Trophoblast cell (in vitro differentiated cells and primary cell): ENCODE results near the gene HPDL.
"Not testable (repeated sequence)": the region's sequence is repeated elsewhere in the genome, so short reads cannot be mapped to it uniquely, and the experiment has no call there.

ENCODE experiments used
- DNase-seq, 2 donors: peaks; one replicate each; pipeline ENCODE4 v3.0.0-alpha.2; 2016
- H2AFZ ChIP-seq: 2 replicates; pipeline ENCODE4 v1.6.1; 2013; ENCODE audit warnings: low read length, moderate library complexity, mild to moderate bottlenecking; ENCODE audit not compliant: insufficient read depth, poor library complexity
- H2AK5ac ChIP-seq: 2 replicates; pipeline ENCODE4 v1.6.1; 2013; ENCODE audit warnings: mild to moderate bottlenecking, low read length
- H2BK120ac ChIP-seq: 2 replicates; pipeline ENCODE4 v1.6.1; 2013; ENCODE audit warnings: low read length, mild to moderate bottlenecking, moderate library complexity; ENCODE audit not compliant: insufficient read depth, poor library complexity
- H2BK12ac ChIP-seq: 2 replicates; pipeline ENCODE4 v1.6.1; 2013; ENCODE audit warnings: mild to moderate bottlenecking, low read length, moderate library complexity
- H2BK5ac ChIP-seq: 2 replicates; pipeline ENCODE4 v1.6.1; 2013; ENCODE audit warnings: low read length, low read depth, moderate library complexity, mild to moderate bottlenecking; ENCODE audit not compliant: poor library complexity
- H3K14ac ChIP-seq: 2 replicates; pipeline ENCODE4 v1.6.1; 2013; ENCODE audit warnings: mild to moderate bottlenecking, low read length
- H3K18ac ChIP-seq: 2 replicates; pipeline ENCODE4 v1.6.1; 2013; ENCODE audit warnings: mild to moderate bottlenecking, low read length
- H3K23ac ChIP-seq: 2 replicates; pipeline ENCODE4 v1.6.1; 2013; ENCODE audit warnings: low read length
- H3K27ac ChIP-seq: 2 replicates; pipeline ENCODE4 v1.5.1; 2013; ENCODE audit warnings: low read depth, mild to moderate bottlenecking, inconsistent platforms, low read length, moderate library complexity
- H3K27me3 ChIP-seq: 2 replicates; pipeline ENCODE4 v1.6.1; 2013; ENCODE audit warnings: inconsistent platforms, mild to moderate bottlenecking, low read length, moderate library complexity; ENCODE audit not compliant: insufficient read depth
- H3K36me3 ChIP-seq, 2 experiments: 1 replicate in 1 of 2; 2 replicates in 1 of 2; pipeline ENCODE4 v1.6.1; 2013; ENCODE audit warnings: low read length in 2 of 2, mild to moderate bottlenecking in 2 of 2, moderate library complexity in 1 of 2; ENCODE audit not compliant: insufficient read depth in 2 of 2, control insufficient read depth in 1 of 2
- H3K4ac ChIP-seq: 2 replicates; pipeline ENCODE4 v1.6.1; 2013; ENCODE audit warnings: low read depth, mild to moderate bottlenecking, low read length, moderate library complexity
- H3K4me1 ChIP-seq, 2 experiments: 1 replicate in 1 of 2; 2 replicates in 1 of 2; pipeline ENCODE4 v1.6.1; 2013; ENCODE audit warnings: low read length in 2 of 2, mild to moderate bottlenecking in 2 of 2, moderate library complexity in 1 of 2; ENCODE audit not compliant: insufficient read depth in 2 of 2, control insufficient read depth in 1 of 2
- H3K4me2 ChIP-seq: 2 replicates; pipeline ENCODE4 v1.6.1; 2013; ENCODE audit warnings: inconsistent platforms, mild to moderate bottlenecking, low read length, moderate library complexity
- H3K4me3 ChIP-seq: 2 replicates; pipeline ENCODE4 v1.5.1; 2013; ENCODE audit warnings: mild to moderate bottlenecking, low read depth, low read length, inconsistent platforms
- H3K79me1 ChIP-seq: one replicate; pipeline ENCODE4 v1.6.1; 2013; ENCODE audit warnings: low read length
- H3K79me2 ChIP-seq: 2 replicates; pipeline ENCODE4 v1.6.1; 2013; ENCODE audit warnings: low read length, mild to moderate bottlenecking; ENCODE audit not compliant: control insufficient read depth, insufficient read depth, poor library complexity
- H3K9ac ChIP-seq: 2 replicates; pipeline ENCODE4 v1.6.1; 2013; ENCODE audit warnings: mild to moderate bottlenecking, low read length
- H3K9me3 ChIP-seq: 2 replicates; pipeline ENCODE4 v1.6.1; 2013; ENCODE audit warnings: low read depth, mild to moderate bottlenecking, control low read depth, inconsistent platforms, low read length; ENCODE audit not compliant: insufficient read depth
- H4K12ac ChIP-seq: 2 replicates; pipeline ENCODE4 v1.6.1; 2013; ENCODE audit warnings: low read depth, mild to moderate bottlenecking, low read length, moderate library complexity
- H4K8ac ChIP-seq: 2 replicates; pipeline ENCODE4 v1.6.1; 2013; ENCODE audit warnings: low read depth, mild to moderate bottlenecking, low read length, moderate library complexity
- H4K91ac ChIP-seq: one replicate; pipeline ENCODE4 v1.6.1; 2013; ENCODE audit warnings: low read depth, mild to moderate bottlenecking, low read length, moderate library complexity
- WGBS: extraction: QIAGEN DNeasy Blood & Tissue Kit; methylation state at CpG from one replicate; pipeline ENCODE4 v1.1.7; 2013; ENCODE audit warnings: missing lambda C conversion rate; ENCODE audit not compliant: insufficient read length, insufficient coverage; ENCODE audit errors: extremely low coverage; 5-methylcytosine and 5-hydroxymethylcytosine counted together

Gene HPDL

DNA sequence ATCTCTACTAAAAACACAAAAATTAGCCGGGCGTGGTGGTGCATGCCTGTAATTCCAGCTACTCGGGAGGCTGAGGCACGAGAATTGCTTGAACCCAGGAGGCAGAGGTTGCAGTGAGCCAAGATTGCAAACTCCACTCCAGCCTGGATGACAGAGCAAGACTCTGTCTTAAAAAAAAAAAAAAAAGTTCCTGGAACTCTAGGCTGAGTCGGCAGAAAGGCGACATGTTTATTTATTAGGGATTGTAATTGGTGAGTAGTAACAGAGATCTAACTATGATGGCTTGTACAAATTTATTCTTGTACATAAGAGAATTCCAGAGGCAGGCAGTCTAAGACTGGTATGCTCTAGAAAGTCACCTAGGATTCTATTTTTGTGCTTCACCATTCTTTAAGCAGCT, 35.7 kb upstream of the HPDL start:
- not testable (repeated sequence) for H3K14ac ChIP-seq, H2AFZ ChIP-seq
- no CpG with 5 or more reads among the region's 6 CpGs for WGBS

DNA sequence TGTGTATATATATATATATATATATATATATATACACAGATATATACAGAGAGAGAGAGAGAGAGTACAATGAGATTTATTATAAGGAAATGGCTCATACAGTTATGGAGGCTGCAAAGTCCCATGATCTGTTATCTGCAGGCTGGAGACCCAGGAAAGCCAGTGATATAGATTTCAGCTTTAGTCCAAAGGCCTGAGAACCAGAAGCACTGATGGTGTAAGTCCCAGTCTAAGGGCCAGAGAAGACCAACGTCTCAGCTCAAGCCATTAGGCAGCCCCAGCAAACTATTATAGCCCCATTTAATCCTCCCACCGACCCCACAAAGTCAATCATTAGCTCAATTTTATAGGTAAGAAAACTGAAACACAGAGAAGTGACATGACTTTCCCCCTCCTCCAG, 35.0 kb upstream of the HPDL start:
- WGBS: no CpG with 5 or more reads among the region's 2 CpGs
- H3K9me3 ChIP-seq: no peaks in the 10 kb centered on the region

More for the DNA sequence above, 35.7 kb upstream of the HPDL start:
- H4K8ac ChIP-seq, H3K23ac ChIP-seq, H3K4me2 ChIP-seq, H3K4me3 ChIP-seq, H2AK5ac ChIP-seq, H3K18ac ChIP-seq, H3K4me1 ChIP-seq, H3K27me3 ChIP-seq, H3K9me3 ChIP-seq, H3K4ac ChIP-seq, H4K12ac ChIP-seq, H3K79me1 ChIP-seq, H3K9ac ChIP-seq, H3K79me2 ChIP-seq, H2BK5ac ChIP-seq, H2BK12ac ChIP-seq, H3K36me3 ChIP-seq, H2BK120ac ChIP-seq, H3K27ac ChIP-seq, H4K91ac ChIP-seq, DNase-seq: not testable (repeated sequence)

DNA sequence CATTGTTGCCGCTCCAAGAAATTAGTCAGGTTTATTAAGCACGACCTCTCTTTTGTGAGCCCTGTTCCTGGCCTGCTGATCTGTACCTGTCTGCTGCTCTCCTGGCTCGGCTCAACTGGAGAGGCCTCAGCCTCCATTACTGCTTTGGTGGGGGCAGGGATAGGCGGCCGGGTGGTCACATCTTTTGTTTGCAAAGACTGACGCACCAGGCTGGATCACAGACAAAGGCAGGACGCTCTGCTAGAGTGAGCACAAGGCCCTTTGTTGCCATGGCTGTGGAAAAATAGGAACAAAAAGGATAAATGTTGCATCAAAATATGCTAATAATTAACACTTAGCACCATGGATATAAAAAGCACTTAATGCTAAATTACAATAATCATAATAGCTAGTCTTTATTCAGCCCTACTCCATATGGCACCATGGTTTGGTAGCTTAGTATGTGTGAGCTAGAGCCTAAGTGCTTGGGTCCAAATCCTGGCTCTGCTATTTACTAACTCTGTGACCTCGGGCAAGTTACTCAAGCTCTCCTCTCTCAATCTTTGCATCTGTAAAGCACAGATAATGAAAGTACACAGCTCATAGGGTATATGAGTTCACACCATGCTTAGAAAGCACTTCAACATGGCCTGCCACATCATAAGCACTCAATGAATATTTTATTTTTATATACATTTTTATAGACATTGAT, 28.9 kb upstream of the HPDL start:
- no peak overlapping the region for H3K9ac ChIP-seq
- H3K79me1 ChIP-seq: no peaks in the 10 kb centered on the region
- no peak overlapping the region for H4K8ac ChIP-seq
- no peaks in the 10 kb centered on the region for H3K36me3 ChIP-seq
- no peak overlapping the region for H3K14ac ChIP-seq
- H4K91ac ChIP-seq: no peak overlapping the region
- H3K27me3 ChIP-seq: no peaks in the 10 kb centered on the region
- no peak overlapping the region for H3K27ac ChIP-seq
- no peak overlapping the region for H4K12ac ChIP-seq
- H2BK12ac ChIP-seq: no peak overlapping the region
- H3K18ac ChIP-seq: no peak overlapping the region
- H3K79me2 ChIP-seq: no peaks in the 10 kb centered on the region
- no peak overlapping the region for H3K23ac ChIP-seq
- no peak overlapping the region for H2BK5ac ChIP-seq
- no peak for DNase-seq
- H3K4me3 ChIP-seq: no peak overlapping the region
- H2AK5ac ChIP-seq: no peak overlapping the region
- H2BK120ac ChIP-seq: no peak overlapping the region
- no peak overlapping the region for H2AFZ ChIP-seq
- H3K4me2 ChIP-seq: no peak overlapping the region
- WGBS: no CpG with 5 or more reads among the region's 8 CpGs
- H3K9me3 ChIP-seq: no peaks in the 10 kb centered on the region
- H3K4me1 ChIP-seq: no peaks in the 10 kb centered on the region
- H3K4ac ChIP-seq: no peak overlapping the region

More for the DNA sequence above, 35.0 kb upstream of the HPDL start:
- Histone ChIP-seq H3K27ac (no peak overlapping the region), H2BK5ac (no peak overlapping the region), H2BK12ac (no peak overlapping the region), H4K12ac (no peak overlapping the region), H3K4me1 (no peaks in the 10 kb centered on the region), H2BK120ac (no peak overlapping the region), H3K79me1 (no peaks in the 10 kb centered on the region), H3K14ac (no peak overlapping the region), H3K4me2 (no peak overlapping the region), H3K18ac (no peak overlapping the region), H2AFZ (no peak overlapping the region), H3K4me3 (no peak overlapping the region), H2AK5ac (no peak overlapping the region), H3K23ac (no peak overlapping the region), H4K91ac (no peak overlapping the region), H4K8ac (no peak overlapping the region), H3K79me2 (no peaks in the 10 kb centered on the region), H3K27me3 (no peaks in the 10 kb centered on the region), H3K36me3 (no peaks in the 10 kb centered on the region), H3K4ac (no peak overlapping the region), H3K9ac (no peak overlapping the region)
- no peak for DNase-seq

DNA sequence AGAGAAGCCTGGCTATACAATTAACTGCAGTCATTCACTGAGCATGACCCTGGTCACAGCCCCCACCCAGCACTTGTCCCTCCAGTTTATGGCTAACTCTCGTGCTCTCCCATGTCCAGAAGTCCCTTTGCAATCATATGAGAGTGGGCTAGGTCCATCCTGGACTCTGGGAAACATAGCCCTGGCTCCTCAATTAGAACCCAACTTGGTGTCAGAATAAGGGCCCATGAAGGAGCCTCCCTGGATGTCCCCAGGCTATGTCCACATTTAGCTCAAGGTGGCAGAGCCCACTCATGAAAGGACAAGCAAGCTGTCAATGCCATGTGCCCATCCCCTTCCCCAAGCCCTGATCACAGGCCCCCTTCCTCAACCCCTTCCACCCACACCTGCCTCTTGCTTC, 27.4 kb upstream of the HPDL start:
- no peak overlapping the region for H3K4me2 ChIP-seq
- H3K27me3 ChIP-seq: no peaks in the 10 kb centered on the region
- H2AFZ ChIP-seq: no peak overlapping the region
- H2AK5ac ChIP-seq: no peak overlapping the region
- no peak overlapping the region for H3K23ac ChIP-seq
- no CpG with 5 or more reads among the region's 1 CpG for WGBS
- H3K27ac ChIP-seq: no peak overlapping the region
- no peak overlapping the region for H2BK12ac ChIP-seq
- H3K4me3 ChIP-seq: no peak overlapping the region
- H4K91ac ChIP-seq: no peak overlapping the region
- H3K79me2 ChIP-seq: peaks cover 8% of the 10 kb centered on the region
- no peak overlapping the region for H3K4ac ChIP-seq
- no peak overlapping the region for H4K12ac ChIP-seq
- DNase-seq: no peak
- H3K4me1 ChIP-seq: peaks cover 3 to 5% of the 10 kb centered on the region in 2 experiments
- H2BK5ac ChIP-seq: no peak overlapping the region
- H3K9me3 ChIP-seq: no peaks in the 10 kb centered on the region
- no peak overlapping the region for H3K14ac ChIP-seq
- no peak overlapping the region for H3K18ac ChIP-seq
- H2BK120ac ChIP-seq: no peak overlapping the region
- H4K8ac ChIP-seq: no peak overlapping the region
- H3K9ac ChIP-seq: no peak overlapping the region
- peaks cover 10% of the 10 kb centered on the region for H3K79me1 ChIP-seq
- H3K36me3 ChIP-seq: no peaks in the 10 kb centered on the region
